ENCODE results near the gene RAE1.
"Not testable (repeated sequence)": the region's sequence is repeated elsewhere in the genome, so short reads cannot be mapped to it uniquely, and the experiment has no call there.

The RAE1 gene

GRCh38 chr20:57326667-57327455 is 24.2 kb upstream of the RAE1 start:
- DNase-seq (ENCODE audit: low read depth in 2 of 2): no peak

- no peak for DNase-seq (ENCODE audit: low read depth in 2 of 2)
Measured at GRCh38 chr20:57327820-57328219, 23.2 kb upstream of the RAE1 start.

- DNase-seq (ENCODE audit: low read depth in 2 of 2): no peak
Measured at GRCh38 chr20:57329608-57330221, 21.3 kb upstream of the RAE1 start, which contains the start of gene SPO11. TSS of gene SPO11 (plus strand) at chr20:57329803. CDS start at chr20:57329868, 65 bp downstream.

- no peak for DNase-seq (ENCODE audit: low read depth in 2 of 2)
Measured at GRCh38 chr20:57330998-57331397, 20.1 kb upstream of the RAE1 start.

- DNase-seq (ENCODE audit: low read depth in 2 of 2): no peak
Measured at GRCh38 chr20:57332105-57333089, 18.7 kb upstream of the RAE1 start.

- DNase-seq (ENCODE audit: low read depth in 2 of 2): no peak
Measured at GRCh38 chr20:57335392-57335791, 15.7 kb upstream of the RAE1 start.

- DNase-seq (ENCODE audit: low read depth in 2 of 2): no peak
Measured at GRCh38 chr20:57341663-57342062, 9.4 kb upstream of the RAE1 start.

GRCh38 chr20:57342829-57343228 is 8.2 kb upstream of the RAE1 start:
- DNase-seq (ENCODE audit: low read depth in 2 of 2): no peak

- DNase-seq (ENCODE audit: low read depth in 2 of 2): peak; percentile 42 to 46
Measured at GRCh38 chr20:57346477-57346876, 4.6 kb upstream of the RAE1 start.

GRCh38 chr20:57347393-57347792 is 3.7 kb upstream of the RAE1 start:
- no peak for DNase-seq (ENCODE audit: low read depth in 2 of 2)

GRCh38 chr20:57348200-57348921 is 2.7 kb upstream of the RAE1 start:
- not testable (repeated sequence) for DNase-seq (ENCODE audit: low read depth in 2 of 2)

- not testable (repeated sequence) for DNase-seq (ENCODE audit: low read depth in 2 of 2)
Measured at GRCh38 chr20:57348922-57349574, 2.0 kb upstream of the RAE1 start.

GRCh38 chr20:57350081-57350710 is 859 bp upstream of the RAE1 start:
- no peak for DNase-seq (ENCODE audit: low read depth in 2 of 2)

- not testable (repeated sequence) for DNase-seq (ENCODE audit: low read depth in 2 of 2)
Measured at GRCh38 chr20:57350726-57351041, 371 bp upstream of the RAE1 start.

GRCh38 chr20:57352305-57352704 is 1.2 kb downstream of the RAE1 start:
- DNase-seq (ENCODE audit: low read depth in 2 of 2): no peak

- DNase-seq (ENCODE audit: low read depth in 2 of 2): no peak
Measured at GRCh38 chr20:57353351-57353750, 2.3 kb downstream of the RAE1 start.

GRCh38 chr20:57361517-57361916 is 10.5 kb downstream of the RAE1 start:
- DNase-seq (ENCODE audit: low read depth in 2 of 2): no peak

- no peak for DNase-seq (ENCODE audit: low read depth in 2 of 2)
Measured at GRCh38 chr20:57364451-57364850, 13.4 kb downstream of the RAE1 start.

GRCh38 chr20:57369596-57369995 is 18.5 kb downstream of the RAE1 start:
- no peak for DNase-seq (ENCODE audit: low read depth in 2 of 2)

GRCh38 chr20:57370316-57370715 is 19.3 kb downstream of the RAE1 start:
- no peak for DNase-seq (ENCODE audit: low read depth in 2 of 2)

- DNase-seq (ENCODE audit: low read depth in 2 of 2): no peak
Measured at GRCh38 chr20:57371363-57371762, 20.3 kb downstream of the RAE1 start.

Measured in stimulated activated CD8-positive, alpha-beta memory T cell treated with anti-CD3 and anti-CD28 coated beads, Interleukin-7, amount 100 ng/mL, for 4 hours (primary cell).